GM12892 (cell line): Measurements from ENCODE around the gene UBE2Q2. TPM values are rescaled to one million over a fixed set of nuclear protein-coding genes. Genes with fewer than 3 reads are reported as not detected.
"Not testable (repeated sequence)": the region's sequence is repeated elsewhere in the genome, so short reads cannot be mapped to it uniquely, and the experiment has no call there.

ENCODE experiments used
- DNase-seq: peaks from one replicate; pipeline ENCODE4 v3.0.0; 2011; ENCODE audit not compliant: insufficient read length
- FAIRE-seq: peaks from 2 replicates; lab custom pipeline; 2011; peaks lifted over from hg19 to GRCh38; lab: Jason Lieb, UNC
- POLR2A ChIP-seq: IDR thresholded peaks from 2 replicates; pipeline ENCODE4 v1.6.1; 2011; ENCODE audit warnings: low read depth, low read length, control low read depth
- POLR2AphosphoS5 ChIP-seq: IDR thresholded peaks from 2 replicates; pipeline ENCODE4 v1.6.1; 2011; ENCODE audit warnings: low read depth, low read length, control low read depth
- TAF1 ChIP-seq: IDR thresholded peaks from 2 replicates; pipeline ENCODE4 v1.6.1; 2011; ENCODE audit warnings: low read depth, mild to moderate bottlenecking, control low read depth, low read length, borderline replicate concordance
- polyA plus RNA-seq: library from polyadenylated mRNA; unstranded; fragments of >200 nt; gene quantifications from one replicate; pipeline ENCODE4 v1.2.1, GENCODE V29; 2012; ENCODE audit warnings: missing spikeins, inconsistent platforms; ENCODE audit not compliant: missing spikeins

The UBE2Q2 gene
- polyA plus RNA-seq = 20.5 TPM

GRCh38 chr15:75842722-75843677 is at the start of gene UBE2Q2:
Gene UBE2Q2, plus strand, starts transcription at chr15:75843447. Its CDS starts 220 bp downstream, at chr15:75843667.
- FAIRE-seq (peak; percentile 46), DNase-seq (peak; percentile 72)
- 0 out of 2 replicates have a peak, but pooled peaks have one; percentile 18 for TF ChIP-seq POLR2AphosphoS5
- peak; percentile 50; the same call in 1 of the 2 replicates for TF ChIP-seq POLR2A
- peak; percentile 58; the same call in 1 of the 2 replicates for TF ChIP-seq TAF1

GRCh38 chr15:75796321-75796720 is 46.9 kb upstream of the UBE2Q2 start:
- DNase-seq (no peak), FAIRE-seq (no peak)
- no peak for TF ChIP-seq POLR2AphosphoS5
- TF ChIP-seq POLR2A = no peak
- TF ChIP-seq TAF1 = no peak

GRCh38 chr15:75797146-75797545 is 46.1 kb upstream of the UBE2Q2 start:
- FAIRE-seq = not testable (repeated sequence)

GRCh38 chr15:75799190-75799589 is 44.1 kb upstream of the UBE2Q2 start:
- DNase-seq = no peak
- no peak for FAIRE-seq
- TF ChIP-seq TAF1 (no peak), POLR2A (no peak), POLR2AphosphoS5 (no peak)

More at GRCh38 chr15:75797146-75797545, 46.1 kb upstream of the UBE2Q2 start:
- not testable (repeated sequence) for DNase-seq

GRCh38 chr15:75800409-75800808 is 42.8 kb upstream of the UBE2Q2 start:
- FAIRE-seq, DNase-seq: not testable (repeated sequence)

- peak; percentile 70 for DNase-seq
- FAIRE-seq = peak; percentile 82
- no peak for TF ChIP-seq TAF1
- no peak for TF ChIP-seq POLR2A
- TF ChIP-seq POLR2AphosphoS5 = no peak
These were observed 41.2 kb upstream of the UBE2Q2 start for GRCh38 chr15:75801859-75802593.

- DNase-seq, FAIRE-seq: not testable (repeated sequence)
These were observed 35.8 kb upstream of the UBE2Q2 start for GRCh38 chr15:75807486-75807885.

GRCh38 chr15:75808009-75808408 is 35.2 kb upstream of the UBE2Q2 start:
- not testable (repeated sequence) for DNase-seq, FAIRE-seq

- FAIRE-seq (no peak), DNase-seq (no peak)
- TF ChIP-seq TAF1 (no peak), POLR2AphosphoS5 (no peak), POLR2A (no peak)
These were observed 34.7 kb upstream of the UBE2Q2 start for GRCh38 chr15:75808563-75808962.

- no peak for FAIRE-seq
- DNase-seq = no peak
- TF ChIP-seq TAF1 (no peak), POLR2A (no peak), POLR2AphosphoS5 (no peak)
These were observed 33.1 kb upstream of the UBE2Q2 start for GRCh38 chr15:75809986-75810750.

GRCh38 chr15:75810874-75811498 is 32.3 kb upstream of the UBE2Q2 start:
- no peak for FAIRE-seq
- TF ChIP-seq POLR2AphosphoS5 (no peak), POLR2A (no peak), TAF1 (no peak)

More at GRCh38 chr15:75810874-75811498, 32.3 kb upstream of the UBE2Q2 start:
- no peak for DNase-seq
